SK-N-SH treated with all-trans-retinoic acid at 6 μM for 48 hours (cell line): ENCODE measurements around the gene SGIP1.
A peak's percentile ranks its signal among the peaks of the same experiment; 100 is the strongest.

Source experiments
- ATAC-seq: fragments of 200-7000 bp; cut with Tn5 transposase; 3 replicates; pipeline ENCODE4 v1.9.1; 2020; ENCODE audit warnings: mild to moderate bottlenecking, moderate library complexity
- ARNTL ChIP-seq: fragments of 450-650 bp; formaldehyde crosslinking; IDR thresholded peaks from 2 replicates; pipeline ENCODE4 v1.5.0; 2020; ENCODE audit warnings: low read depth, mild to moderate bottlenecking, moderate library complexity, borderline replicate concordance
- BACH2 ChIP-seq: fragments of 250-450 bp; sonication (Bioruptor Pico); IDR thresholded peaks from 2 replicates; pipeline ENCODE4 v1.9.0; 2021; ENCODE audit warnings: mild to moderate bottlenecking, borderline replicate concordance
- CSDC2 ChIP-seq: fragments of 250-450 bp; sonication (Bioruptor Pico); IDR thresholded peaks from 2 replicates; pipeline ENCODE4 v1.5.0; 2020; ENCODE audit warnings: mild to moderate bottlenecking, moderate library complexity
- CSRNP3 ChIP-seq: fragments of 250-450 bp; sonication (Bioruptor Pico); IDR thresholded peaks from 2 replicates; pipeline ENCODE4 v1.5.1; 2021; ENCODE audit warnings: mild to moderate bottlenecking, moderate library complexity
- ESRRG ChIP-seq: fragments of 250-450 bp; sonication (Bioruptor Pico); IDR thresholded peaks from 2 replicates; pipeline ENCODE4 v1.6.1; 2021; ENCODE audit warnings: mild to moderate bottlenecking
- GLIS3 ChIP-seq: fragments of 250-450 bp; sonication (Bioruptor Pico); IDR thresholded peaks from 2 replicates; pipeline ENCODE4 v1.5.0; 2020; ENCODE audit warnings: mild to moderate bottlenecking, moderate library complexity
- ISL1 ChIP-seq: fragments of 250-450 bp; sonication (Bioruptor Pico); IDR thresholded peaks from 2 replicates; pipeline ENCODE4 v2.1.2; 2022; ENCODE audit warnings: mild to moderate bottlenecking, moderate library complexity
- OSR1 ChIP-seq: fragments of 250-450 bp; sonication (Bioruptor Pico); IDR thresholded peaks from 2 replicates; pipeline ENCODE4 v1.8.0; 2022; ENCODE audit warnings: moderate library complexity, mild to moderate bottlenecking, inconsistent platforms
- POU6F1 ChIP-seq: fragments of 250-450 bp; sonication (Bioruptor Pico); IDR thresholded peaks from 2 replicates; pipeline ENCODE4 v1.8.0; 2021; ENCODE audit warnings: low read depth, mild to moderate bottlenecking, moderate library complexity, borderline replicate concordance
- PPARA ChIP-seq: fragments of 250-450 bp; sonication (Bioruptor Pico); IDR thresholded peaks from 2 replicates; pipeline ENCODE4 v1.5.0; 2020; ENCODE audit warnings: mild to moderate bottlenecking, borderline replicate concordance
- RARB ChIP-seq: fragments of 250-450 bp; sonication (Bioruptor Pico); IDR thresholded peaks from 2 replicates; pipeline ENCODE4 v1.8.0; 2021; ENCODE audit warnings: mild to moderate bottlenecking, moderate library complexity
- SNAI2 ChIP-seq: fragments of 250-450 bp; sonication (Bioruptor Pico); IDR thresholded peaks from 2 replicates; pipeline ENCODE4 v1.5.0; 2020; ENCODE audit warnings: mild to moderate bottlenecking, moderate library complexity
- TCF4 ChIP-seq: fragments of 250-450 bp; sonication (Bioruptor Pico); IDR thresholded peaks from 2 replicates; pipeline ENCODE4 v1.8.0; 2021; ENCODE audit warnings: mild to moderate bottlenecking, moderate library complexity, borderline replicate concordance
- TOX ChIP-seq: fragments of 250-450 bp; sonication (Bioruptor Pico); IDR thresholded peaks from 2 replicates; pipeline ENCODE4 v1.8.0; 2021; ENCODE audit warnings: mild to moderate bottlenecking, moderate library complexity, borderline replicate concordance
- ZC3H10 ChIP-seq: fragments of 250-450 bp; sonication (Bioruptor Pico); IDR thresholded peaks from 2 replicates; pipeline ENCODE4 v1.5.1; 2021; ENCODE audit warnings: mild to moderate bottlenecking, moderate library complexity
- ZFP3 ChIP-seq: fragments of 250-450 bp; sonication (Bioruptor Pico); IDR thresholded peaks from 2 replicates; pipeline ENCODE4 v1.5.0; 2020; ENCODE audit warnings: mild to moderate bottlenecking, moderate library complexity
- ZFP30 ChIP-seq: fragments of 450-650 bp; formaldehyde crosslinking; IDR thresholded peaks from 2 replicates; pipeline ENCODE4 v1.5.0; 2022; ENCODE audit warnings: mild to moderate bottlenecking, moderate library complexity
- ZNF565 ChIP-seq: fragments of 450-650 bp; formaldehyde crosslinking; conservative IDR thresholded peaks from 2 replicates; pipeline ENCODE4 v1.5.0; 2020; ENCODE audit warnings: low read depth, mild to moderate bottlenecking, moderate library complexity
- ZNF70 ChIP-seq: fragments of 450-650 bp; formaldehyde crosslinking; IDR thresholded peaks from 2 replicates; pipeline ENCODE4 v1.5.0; 2020; ENCODE audit warnings: mild to moderate bottlenecking, moderate library complexity
- ZNF8 ChIP-seq: fragments of 450-650 bp; formaldehyde crosslinking; IDR thresholded peaks from 2 replicates; pipeline ENCODE4 v1.5.0; 2020; ENCODE audit warnings: mild to moderate bottlenecking, moderate library complexity
- TF ChIP-seq, protein P1 (sequence below): fragments of 250-450 bp; sonication (Bioruptor Pico); IDR thresholded peaks from 2 replicates; pipeline ENCODE4 v1.5.1; 2020; ENCODE audit warnings: low read depth, mild to moderate bottlenecking, moderate library complexity
- TF ChIP-seq, protein P2 (sequence below): fragments of 250-450 bp; sonication (Bioruptor Pico); IDR thresholded peaks from 2 replicates; pipeline ENCODE4 v1.5.0; 2020; ENCODE audit warnings: mild to moderate bottlenecking, moderate library complexity

Gene SGIP1

GRCh38 chr1:66747501-66747900 lies 213.5 kb downstream of the SGIP1 start:
- no peak for TF ChIP-seq ARNTL (CRISPR knock-in tag)
- no peak for TF ChIP-seq OSR1 (CRISPR knock-in tag)
- no peak for TF ChIP-seq RARB
- no peak for TF ChIP-seq ZNF8 (CRISPR knock-in tag)
- TF ChIP-seq ZFP3, result no peak
- no peak for TF ChIP-seq POU6F1 (CRISPR knock-in tag)
- no peak for TF ChIP-seq ISL1 (CRISPR knock-in tag)
- TF ChIP-seq, protein P1, sequence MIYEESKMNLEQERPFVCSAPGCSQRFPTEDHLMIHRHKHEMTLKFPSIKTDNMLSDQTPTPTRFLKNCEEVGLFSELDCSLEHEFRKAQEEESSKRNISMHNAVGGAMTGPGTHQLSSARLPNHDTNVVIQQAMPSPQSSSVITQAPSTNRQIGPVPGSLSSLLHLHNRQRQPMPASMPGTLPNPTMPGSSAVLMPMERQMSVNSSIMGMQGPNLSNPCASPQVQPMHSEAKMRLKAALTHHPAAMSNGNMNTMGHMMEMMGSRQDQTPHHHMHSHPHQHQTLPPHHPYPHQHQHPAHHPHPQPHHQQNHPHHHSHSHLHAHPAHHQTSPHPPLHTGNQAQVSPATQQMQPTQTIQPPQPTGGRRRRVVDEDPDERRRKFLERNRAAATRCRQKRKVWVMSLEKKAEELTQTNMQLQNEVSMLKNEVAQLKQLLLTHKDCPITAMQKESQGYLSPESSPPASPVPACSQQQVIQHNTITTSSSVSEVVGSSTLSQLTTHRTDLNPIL (CRISPR knock-in tag), result no peak
- no peak for TF ChIP-seq ZNF70 (CRISPR knock-in tag)
- TF ChIP-seq, protein P2, sequence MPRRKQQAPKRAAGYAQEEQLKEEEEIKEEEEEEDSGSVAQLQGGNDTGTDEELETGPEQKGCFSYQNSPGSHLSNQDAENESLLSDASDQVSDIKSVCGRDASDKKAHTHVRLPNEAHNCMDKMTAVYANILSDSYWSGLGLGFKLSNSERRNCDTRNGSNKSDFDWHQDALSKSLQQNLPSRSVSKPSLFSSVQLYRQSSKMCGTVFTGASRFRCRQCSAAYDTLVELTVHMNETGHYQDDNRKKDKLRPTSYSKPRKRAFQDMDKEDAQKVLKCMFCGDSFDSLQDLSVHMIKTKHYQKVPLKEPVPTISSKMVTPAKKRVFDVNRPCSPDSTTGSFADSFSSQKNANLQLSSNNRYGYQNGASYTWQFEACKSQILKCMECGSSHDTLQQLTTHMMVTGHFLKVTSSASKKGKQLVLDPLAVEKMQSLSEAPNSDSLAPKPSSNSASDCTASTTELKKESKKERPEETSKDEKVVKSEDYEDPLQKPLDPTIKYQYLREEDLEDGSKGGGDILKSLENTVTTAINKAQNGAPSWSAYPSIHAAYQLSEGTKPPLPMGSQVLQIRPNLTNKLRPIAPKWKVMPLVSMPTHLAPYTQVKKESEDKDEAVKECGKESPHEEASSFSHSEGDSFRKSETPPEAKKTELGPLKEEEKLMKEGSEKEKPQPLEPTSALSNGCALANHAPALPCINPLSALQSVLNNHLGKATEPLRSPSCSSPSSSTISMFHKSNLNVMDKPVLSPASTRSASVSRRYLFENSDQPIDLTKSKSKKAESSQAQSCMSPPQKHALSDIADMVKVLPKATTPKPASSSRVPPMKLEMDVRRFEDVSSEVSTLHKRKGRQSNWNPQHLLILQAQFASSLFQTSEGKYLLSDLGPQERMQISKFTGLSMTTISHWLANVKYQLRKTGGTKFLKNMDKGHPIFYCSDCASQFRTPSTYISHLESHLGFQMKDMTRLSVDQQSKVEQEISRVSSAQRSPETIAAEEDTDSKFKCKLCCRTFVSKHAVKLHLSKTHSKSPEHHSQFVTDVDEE (CRISPR knock-in tag), result no peak
- no peak for TF ChIP-seq ESRRG (CRISPR knock-in tag)
- no peak for TF ChIP-seq CSDC2
- no peak for TF ChIP-seq PPARA (CRISPR knock-in tag)
- no peak for TF ChIP-seq GLIS3 (CRISPR knock-in tag)
- TF ChIP-seq ZC3H10 (CRISPR knock-in tag), result no peak
- TF ChIP-seq SNAI2 (CRISPR knock-in tag), result no peak
- no peak for TF ChIP-seq TCF4 (CRISPR knock-in tag)
- no peak for TF ChIP-seq TOX (CRISPR knock-in tag)
- TF ChIP-seq BACH2, result no peak

GRCh38 chr1:66750577-66750976 lies 216.6 kb downstream of the SGIP1 start:
- no peak for ATAC-seq
- TF ChIP-seq ZFP30, result no peak
- TF ChIP-seq ZC3H10 (CRISPR knock-in tag), result no peak
- TF ChIP-seq, protein P2 (CRISPR knock-in tag), result no peak
- TF ChIP-seq ZNF70 (CRISPR knock-in tag), result no peak
- no peak for TF ChIP-seq ZNF8 (CRISPR knock-in tag)
- no peak for TF ChIP-seq PPARA (CRISPR knock-in tag)
- no peak for TF ChIP-seq ESRRG (CRISPR knock-in tag)
- TF ChIP-seq CSRNP3, result no peak
- TF ChIP-seq TCF4 (CRISPR knock-in tag), result no peak
- no peak for TF ChIP-seq ZNF565 (CRISPR knock-in tag)
- TF ChIP-seq ARNTL (CRISPR knock-in tag), result no peak
- TF ChIP-seq, all 23 proteins: peak for 0

More at GRCh38 chr1:66747501-66747900, 213.5 kb downstream of the SGIP1 start:
- ATAC-seq, result peak; percentile 35; the same call in 1 of the 3 replicates
